IPS-18a (cell line): ENCODE results near the gene ZNF81.
"Not testable (repeated sequence)": the region's sequence is repeated elsewhere in the genome, so short reads cannot be mapped to it uniquely, and the experiment has no call there.

Experiments
- H3K27ac ChIP-seq: one replicate; pipeline ENCODE4 v1.5.1; 2013; ENCODE audit warnings: low read length
- H3K27me3 ChIP-seq: one replicate; pipeline ENCODE4 v1.6.1; 2013; ENCODE audit warnings: mild to moderate bottlenecking, low read length; ENCODE audit not compliant: control insufficient read depth, insufficient read depth
- H3K36me3 ChIP-seq: one replicate; pipeline ENCODE4 v1.6.1; 2013; ENCODE audit warnings: low read depth, low read length; ENCODE audit not compliant: control insufficient read depth
- H3K4me1 ChIP-seq: one replicate; pipeline ENCODE4 v1.6.1; 2013; ENCODE audit warnings: low read depth, low read length; ENCODE audit not compliant: control insufficient read depth
- H3K4me3 ChIP-seq: one replicate; pipeline ENCODE4 v1.5.1; 2013; ENCODE audit warnings: low read length
- H3K9ac ChIP-seq: one replicate; pipeline ENCODE4 v1.6.1; 2013; ENCODE audit warnings: mild to moderate bottlenecking, low read length, moderate library complexity
- H3K9me3 ChIP-seq: one replicate; pipeline ENCODE4 v1.6.1; 2013; ENCODE audit warnings: low read depth, low read length; ENCODE audit not compliant: control insufficient read depth

ZNF81 gene

GRCh38 chrX:47878198-47878597 is 41.5 kb downstream of the ZNF81 start:
- Histone ChIP-seq H3K9me3 (peaks cover 24% of the 10 kb centered on the region), H3K4me3 (no peak overlapping the region), H3K27me3 (no peaks in the 10 kb centered on the region), H3K36me3 (no peaks in the 10 kb centered on the region), H3K9ac (no peak overlapping the region), H3K4me1 (no peaks in the 10 kb centered on the region), H3K27ac (no peak overlapping the region)

- no peaks in the 10 kb centered on the region for H3K27me3 ChIP-seq
- peaks cover 14% of the 10 kb centered on the region for H3K9me3 ChIP-seq
- H3K27ac ChIP-seq = no peak overlapping the region
- H3K9ac ChIP-seq = no peak overlapping the region
- H3K4me3 ChIP-seq = no peak overlapping the region
- no peaks in the 10 kb centered on the region for H3K36me3 ChIP-seq
- H3K4me1 ChIP-seq = no peaks in the 10 kb centered on the region
Observed at GRCh38 chrX:47879463-47879862, 42.8 kb downstream of the ZNF81 start.

- H3K27me3 ChIP-seq = no peaks in the 10 kb centered on the region
- H3K9me3 ChIP-seq = peaks cover 15% of the 10 kb centered on the region
- H3K4me1 ChIP-seq = no peaks in the 10 kb centered on the region
- H3K4me3 ChIP-seq = no peak overlapping the region
- no peaks in the 10 kb centered on the region for H3K36me3 ChIP-seq
- no peak overlapping the region for H3K27ac ChIP-seq
- H3K9ac ChIP-seq = no peak overlapping the region
Observed at GRCh38 chrX:47880927-47881326, 44.2 kb downstream of the ZNF81 start.

GRCh38 chrX:47885501-47885900 is 48.8 kb downstream of the ZNF81 start:
- H3K9ac ChIP-seq = no peak overlapping the region
- no peak overlapping the region for H3K4me3 ChIP-seq
- H3K27ac ChIP-seq = no peak overlapping the region
- H3K9me3 ChIP-seq = peaks cover 7% of the 10 kb centered on the region
- H3K36me3 ChIP-seq = no peaks in the 10 kb centered on the region
- no peaks in the 10 kb centered on the region for H3K4me1 ChIP-seq
- H3K27me3 ChIP-seq = no peaks in the 10 kb centered on the region

GRCh38 chrX:47898024-47898423 is 61.3 kb downstream of the ZNF81 start:
- Histone ChIP-seq H3K4me1 (no peaks in the 10 kb centered on the region), H3K9ac (no peak overlapping the region), H3K36me3 (no peaks in the 10 kb centered on the region), H3K9me3 (peaks cover 14% of the 10 kb centered on the region), H3K4me3 (no peak overlapping the region), H3K27me3 (no peaks in the 10 kb centered on the region), H3K27ac (no peak overlapping the region)

GRCh38 chrX:47900833-47901232 is 64.1 kb downstream of the ZNF81 start:
- H3K4me1 ChIP-seq = no peaks in the 10 kb centered on the region
- H3K4me3 ChIP-seq = no peak overlapping the region
- no peaks in the 10 kb centered on the region for H3K27me3 ChIP-seq
- H3K36me3 ChIP-seq = no peaks in the 10 kb centered on the region
- H3K9me3 ChIP-seq = peaks cover 14% of the 10 kb centered on the region
- no peak overlapping the region for H3K9ac ChIP-seq
- no peak overlapping the region for H3K27ac ChIP-seq

GRCh38 chrX:47902161-47902560 is 65.5 kb downstream of the ZNF81 start:
- Histone ChIP-seq H3K27me3 (no peaks in the 10 kb centered on the region), H3K36me3 (no peaks in the 10 kb centered on the region), H3K27ac (no peak overlapping the region), H3K9me3 (peaks cover 9% of the 10 kb centered on the region), H3K9ac (no peak overlapping the region), H3K4me1 (no peaks in the 10 kb centered on the region), H3K4me3 (no peak overlapping the region)

- H3K27ac ChIP-seq = no peak overlapping the region
- H3K4me3 ChIP-seq = no peak overlapping the region
- no peaks in the 10 kb centered on the region for H3K27me3 ChIP-seq
- H3K36me3 ChIP-seq = peaks cover 4% of the 10 kb centered on the region
- H3K9me3 ChIP-seq = peaks cover 50% of the 10 kb centered on the region
- no peak overlapping the region for H3K9ac ChIP-seq
- no peaks in the 10 kb centered on the region for H3K4me1 ChIP-seq
Observed at GRCh38 chrX:47915886-47916493, 79.3 kb downstream of the ZNF81 start.

- H3K4me1 ChIP-seq = no peaks in the 10 kb centered on the region
- H3K9ac ChIP-seq = no peak overlapping the region
- peaks cover 4% of the 10 kb centered on the region for H3K36me3 ChIP-seq
- no peak overlapping the region for H3K27ac ChIP-seq
- peaks cover 47% of the 10 kb centered on the region for H3K9me3 ChIP-seq
- H3K27me3 ChIP-seq = no peaks in the 10 kb centered on the region
- H3K4me3 ChIP-seq = no peak overlapping the region
Observed at GRCh38 chrX:47918274-47918673, 81.6 kb downstream of the ZNF81 start.

GRCh38 chrX:47927212-47927611 is 90.5 kb downstream of the ZNF81 start:
- Histone ChIP-seq H3K27ac (no peak overlapping the region), H3K4me1 (no peaks in the 10 kb centered on the region), H3K9ac (no peak overlapping the region), H3K9me3 (peaks cover 21% of the 10 kb centered on the region), H3K36me3 (no peaks in the 10 kb centered on the region), H3K27me3 (no peaks in the 10 kb centered on the region), H3K4me3 (no peak overlapping the region)

GRCh38 chrX:47931970-47932369 is 95.3 kb downstream of the ZNF81 start:
- not testable (repeated sequence) for H3K36me3 ChIP-seq, H3K9ac ChIP-seq, H3K4me1 ChIP-seq, H3K4me3 ChIP-seq, H3K27me3 ChIP-seq, H3K27ac ChIP-seq
- peaks cover 11% of the 10 kb centered on the region for H3K9me3 ChIP-seq

- Histone ChIP-seq H3K9me3 (peaks cover 22% of the 10 kb centered on the region), H3K9ac (no peak overlapping the region), H3K36me3 (no peaks in the 10 kb centered on the region), H3K27ac (no peak overlapping the region), H3K4me3 (no peak overlapping the region), H3K27me3 (no peaks in the 10 kb centered on the region), H3K4me1 (peaks cover 6% of the 10 kb centered on the region)
Observed at GRCh38 chrX:47933946-47934345, 97.2 kb downstream of the ZNF81 start.
